GM12891 (cell line): ENCODE measurements around the gene TBC1D12.

Source experiments
- PAX5 ChIP-seq: IDR thresholded peaks from 2 replicates; pipeline ENCODE4 v1.6.1; 2011; ENCODE audit warnings: low read length, moderate library complexity, mild to moderate bottlenecking; ENCODE audit not compliant: insufficient read depth, severe bottlenecking
- POLR2A ChIP-seq: IDR thresholded peaks from 2 replicates; pipeline ENCODE4 v1.6.1; 2011; ENCODE audit warnings: low read depth, low read length, control low read depth
- POLR2AphosphoS5 ChIP-seq: IDR thresholded peaks from 2 replicates; pipeline ENCODE4 v1.6.1; 2011; ENCODE audit warnings: low read depth, low read length, control low read depth
- TAF1 ChIP-seq: IDR thresholded peaks from 2 replicates; pipeline ENCODE4 v1.6.1; 2011; ENCODE audit warnings: low read depth, low read length, control low read depth

- TF ChIP-seq POLR2AphosphoS5: no peak
- no peak for TF ChIP-seq POLR2A
- TF ChIP-seq TAF1: no peak
- TF ChIP-seq PAX5: no peak
Measured at GRCh38 chr10:94420516-94420915, 18.2 kb downstream of the TBC1D12 start.
